ENCODE results near the gene SETD7.
"Not testable (repeated sequence)": the region's sequence is repeated elsewhere in the genome, so short reads cannot be mapped to it uniquely, and the experiment has no call there.

Gene SETD7

GRCh38 chr4:139461022-139461628 is 94.9 kb downstream of the SETD7 start:
- peak; percentile 9 for DNase-seq

GRCh38 chr4:139460565-139460964 is 95.5 kb downstream of the SETD7 start:
- no peak for DNase-seq

GRCh38 chr4:139458999-139459398 is 97.0 kb downstream of the SETD7 start:
- DNase-seq: peak; percentile 3

- no peak for DNase-seq
Measured at GRCh38 chr4:139458543-139458942, 97.5 kb downstream of the SETD7 start.

- peak; percentile 6 for DNase-seq
Measured at GRCh38 chr4:139457318-139457717, 98.7 kb downstream of the SETD7 start.

GRCh38 chr4:139455126-139455538 is 100.9 kb downstream of the SETD7 start:
- no peak for DNase-seq

- peak; percentile 88 for DNase-seq
Measured at GRCh38 chr4:139454111-139455045, 101.6 kb downstream of the SETD7 start, which contains the start of gene RAB33B. RAB33B (plus strand) TSS chr4:139454121; CDS start chr4:139454196, 75 bp downstream.

GRCh38 chr4:139453371-139454110 is 102.5 kb downstream of the SETD7 start:
- peak; percentile 98 for DNase-seq

- DNase-seq: no peak
Measured at GRCh38 chr4:139453041-139453370, 103.0 kb downstream of the SETD7 start.

GRCh38 chr4:139451997-139452396 is 104.0 kb downstream of the SETD7 start:
- no peak for DNase-seq

- no peak for DNase-seq
Measured at GRCh38 chr4:139450586-139450985, 105.4 kb downstream of the SETD7 start.

- not testable (repeated sequence) for DNase-seq
Measured at GRCh38 chr4:139447078-139447477, 108.9 kb downstream of the SETD7 start.
